Measurements from ENCODE around the gene ZSWIM5.

ZSWIM5 gene

GRCh38 chr1:45009296-45009865 lies 197.0 kb downstream of the ZSWIM5 start (continued):
- TF ChIP-seq ZSCAN4 (tag by site-specific recombination; IDR thresholded peaks at IDR 0.05) = no peak
- TF ChIP-seq ZNF449 (tag by site-specific recombination; IDR thresholded peaks at IDR 0.05) = no peak
- no peak for TF ChIP-seq YY2 (tag by site-specific recombination; IDR thresholded peaks at IDR 0.05)
- no peak for TF ChIP-seq ZNF626 (tag by site-specific recombination; IDR thresholded peaks at IDR 0.05)
- no peak for TF ChIP-seq ZNF571 (tag by site-specific recombination; IDR thresholded peaks at IDR 0.05)
- TF ChIP-seq ZNF214 (tag by site-specific recombination; IDR thresholded peaks at IDR 0.05; ENCODE audit: borderline replicate concordance) = no peak
- no peak for TF ChIP-seq SP2 (tag by site-specific recombination; IDR thresholded peaks at IDR 0.05)
- TF ChIP-seq MZF1 (tag by site-specific recombination; IDR thresholded peaks at IDR 0.05; ENCODE audit: borderline replicate concordance) = no peak
- no peak for TF ChIP-seq WT1 (tag by site-specific recombination; IDR thresholded peaks at IDR 0.05)
- TF ChIP-seq ZSCAN18 (tag by site-specific recombination; IDR thresholded peaks at IDR 0.05) = no peak
- no peak for TF ChIP-seq ZFP69B (tag by site-specific recombination; IDR thresholded peaks at IDR 0.05)

GRCh38 chr1:45008516-45008915 lies 197.9 kb downstream of the ZSWIM5 start:
- no peaks in the 10 kb centered on the region for H3K4me1 ChIP-seq (ENCODE audit: control insufficient read depth, insufficient read depth, low read length)
- no peak overlapping the region for H3K4me3 ChIP-seq (ENCODE audit: low read depth, low read length)
- H3K27ac ChIP-seq (ENCODE audit: extremely low read depth, low read depth, low read length) = no peak overlapping the region
- no peaks in the 10 kb centered on the region for H3K9me3 ChIP-seq (ENCODE audit: control insufficient read depth, insufficient read depth, low read depth, low read length)
- H3K36me3 ChIP-seq (ENCODE audit: control insufficient read depth in 2 of 2, insufficient read depth in 1 of 2, low read length in 2 of 2) = peaks cover 0 to 67% of the 10 kb centered on the region in 2 experiments; a peak in 1 of 3 replicates
- CTCF ChIA-PET = interaction anchor here (0.6 to 1.2 kb wide), 3 partner anchors 221 to 295 kb away, joined by 3 to 5 read pairs (median 4); no protein-coding TSS in a partner anchor
- POLR2A ChIA-PET = interaction anchor here (1.0 kb wide), 1 partner anchor 287 kb away, joined by 3 read pairs; no protein-coding TSS in a partner anchor
- TF ChIP-seq ZSCAN16 (tag by site-specific recombination; IDR thresholded peaks at IDR 0.05) (no peak), MYNN (tag by site-specific recombination; IDR thresholded peaks at IDR 0.05; ENCODE audit: borderline replicate concordance) (no peak), ZBTB21 (tag by site-specific recombination; IDR thresholded peaks at IDR 0.05) (no peak), GLI2 (tag by site-specific recombination; IDR thresholded peaks at IDR 0.05; ENCODE audit: borderline replicate concordance, low read depth) (no peak), ZNF623 (tag by site-specific recombination; IDR thresholded peaks at IDR 0.05) (no peak), TRIM28 (IDR thresholded peaks at IDR 0.05; ENCODE audit: borderline replicate concordance, low read length) (no peak), ZFP3 (tag by site-specific recombination; IDR thresholded peaks at IDR 0.05; ENCODE audit: low read depth) (no peak)

- no peaks in the 10 kb centered on the region for H3K4me1 ChIP-seq (ENCODE audit: control insufficient read depth, insufficient read depth, low read length)
- H3K27ac ChIP-seq (ENCODE audit: extremely low read depth, low read depth, low read length) = no peak overlapping the region
- H3K4me3 ChIP-seq (ENCODE audit: low read depth, low read length) = no peak overlapping the region
- POLR2A ChIA-PET = no interaction called here
- CTCF ChIA-PET = interaction anchor here (0.6 to 1.2 kb wide), 3 partner anchors 233 to 295 kb away, joined by 3 to 4 read pairs (median 3); no protein-coding TSS in a partner anchor
- H3K9me3 ChIP-seq (ENCODE audit: control insufficient read depth, insufficient read depth, low read depth, low read length) = no peaks in the 10 kb centered on the region
- peaks cover 0 to 67% of the 10 kb centered on the region in 2 experiments; a peak in 1 of 3 replicates for H3K36me3 ChIP-seq (ENCODE audit: control insufficient read depth in 2 of 2, insufficient read depth in 1 of 2, low read length in 2 of 2)
- TF ChIP-seq HOXC10 (CRISPR knock-in tag; IDR thresholded peaks at IDR 0.05) = no peak
- TF ChIP-seq ZNF248 (tag by site-specific recombination; IDR thresholded peaks at IDR 0.05) = no peak
- no peak for TF ChIP-seq ZNF280D (tag by site-specific recombination; IDR thresholded peaks at IDR 0.05)
- TF ChIP-seq ZFP3 (tag by site-specific recombination; IDR thresholded peaks at IDR 0.05; ENCODE audit: low read depth) = no peak
- no peak for TF ChIP-seq ZNF664 (tag by site-specific recombination; IDR thresholded peaks at IDR 0.05)
- TF ChIP-seq MEIS1 (CRISPR knock-in tag; IDR thresholded peaks at IDR 0.05; ENCODE audit: borderline replicate concordance) = no peak
- no peak for TF ChIP-seq WT1 (tag by site-specific recombination; IDR thresholded peaks at IDR 0.05)
- TF ChIP-seq ZNF214 (tag by site-specific recombination; IDR thresholded peaks at IDR 0.05; ENCODE audit: borderline replicate concordance) = no peak
- TF ChIP-seq PATZ1 (tag by site-specific recombination; IDR thresholded peaks at IDR 0.05) = no peak
Measured at GRCh38 chr1:45008076-45008475, 198.3 kb downstream of the ZSWIM5 start.

Data from HEK293 (cell line).